Measurements from ENCODE around the gene CALR.
A peak's percentile ranks its signal among the peaks of the same experiment; 100 is the strongest.

Gene CALR

GRCh38 chr19:12983542-12984142 is 45.2 kb downstream of the CALR start:
- peak; percentile 76 for DNase-seq

GRCh38 chr19:12984143-12984627 is 45.8 kb downstream of the CALR start:
- peak; percentile 53 for DNase-seq

- no peak for DNase-seq
Observed at GRCh38 chr19:12984683-12985048, 46.3 kb downstream of the CALR start.

GRCh38 chr19:12985049-12985776 is 46.8 kb downstream of the CALR start:
- DNase-seq = no peak

- no peak for DNase-seq
Observed at GRCh38 chr19:12986726-12987125, 48.3 kb downstream of the CALR start.

GRCh38 chr19:12987190-12987589 is 48.8 kb downstream of the CALR start:
- DNase-seq = no peak

GRCh38 chr19:12987781-12988180 is 49.4 kb downstream of the CALR start:
- no peak for DNase-seq

GRCh38 chr19:12990431-12990830 is 52.0 kb downstream of the CALR start:
- no peak for DNase-seq

GRCh38 chr19:12990853-12991252 is 52.4 kb downstream of the CALR start:
- DNase-seq = no peak

- no peak for DNase-seq
Observed at GRCh38 chr19:12991296-12991695, 52.9 kb downstream of the CALR start.

GRCh38 chr19:12992729-12993128 is 54.3 kb downstream of the CALR start:
- no peak for DNase-seq

- DNase-seq = no peak
Observed at GRCh38 chr19:12993562-12993961, 55.2 kb downstream of the CALR start.

Data from hematopoietic multipotent progenitor cell treated with erythropoietin and hydrocortisone succinate and interleukin-3 and kit ligand, for 8 days (in vitro differentiated cells).